GM21381 (cell line): ENCODE results near the gene CEP192.
"Not testable (repeated sequence)": the region's sequence is repeated elsewhere in the genome, so short reads cannot be mapped to it uniquely, and the experiment has no call there.

Source experiments
- ATAC-seq: cut with Tn5 transposase; IDR thresholded peaks from one replicate; pipeline ENCODE4 v1.9.1; 2021; ENCODE audit warnings: mild to moderate bottlenecking, moderate library complexity; ENCODE audit not compliant: unreplicated experiment

CEP192 gene

DNA sequence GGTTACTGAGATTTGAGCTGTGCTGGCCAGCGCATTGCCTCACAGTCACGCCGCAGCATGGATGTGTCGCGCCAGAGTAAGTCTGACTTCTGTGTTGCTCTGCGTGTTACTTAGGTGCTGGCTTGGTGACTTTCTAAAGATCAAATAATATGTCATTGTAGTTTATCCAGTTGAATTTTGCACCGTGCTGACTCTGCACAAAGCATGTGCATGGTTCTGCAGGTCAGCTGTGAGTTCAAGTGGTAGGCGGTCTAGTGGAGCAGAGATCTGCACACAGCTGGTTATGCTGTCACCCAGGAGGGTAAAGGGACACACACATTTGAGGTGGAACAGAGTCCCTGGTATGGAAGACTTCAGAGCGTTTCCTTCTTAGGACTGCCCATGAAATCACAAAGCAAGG is 105.1 kb downstream of the CEP192 start:
- no peak for ATAC-seq

DNA sequence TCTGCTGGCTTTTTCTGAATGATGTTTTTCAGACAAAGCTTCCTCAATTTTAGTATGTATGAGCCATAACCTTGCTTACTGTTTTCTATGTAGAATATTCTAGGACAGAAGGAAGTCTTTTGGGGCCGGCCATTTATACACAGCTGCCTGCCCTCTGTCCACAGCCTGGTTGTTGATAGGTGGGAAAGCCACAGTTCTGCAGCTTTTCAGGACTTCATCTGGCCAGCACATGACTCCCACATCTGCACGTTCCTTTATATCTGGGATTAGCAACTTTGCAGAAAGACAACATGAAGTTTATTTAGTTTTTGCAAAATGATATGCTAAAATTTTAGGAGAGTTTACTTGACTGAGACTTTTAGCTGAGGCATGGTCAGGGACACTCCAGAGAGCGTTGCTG is 105.6 kb downstream of the CEP192 start:
- ATAC-seq = no peak

- ATAC-seq = not testable (repeated sequence)
These were observed 106.9 kb downstream of the CEP192 start for GRCh38 chr18:13098104-13098503.

DNA sequence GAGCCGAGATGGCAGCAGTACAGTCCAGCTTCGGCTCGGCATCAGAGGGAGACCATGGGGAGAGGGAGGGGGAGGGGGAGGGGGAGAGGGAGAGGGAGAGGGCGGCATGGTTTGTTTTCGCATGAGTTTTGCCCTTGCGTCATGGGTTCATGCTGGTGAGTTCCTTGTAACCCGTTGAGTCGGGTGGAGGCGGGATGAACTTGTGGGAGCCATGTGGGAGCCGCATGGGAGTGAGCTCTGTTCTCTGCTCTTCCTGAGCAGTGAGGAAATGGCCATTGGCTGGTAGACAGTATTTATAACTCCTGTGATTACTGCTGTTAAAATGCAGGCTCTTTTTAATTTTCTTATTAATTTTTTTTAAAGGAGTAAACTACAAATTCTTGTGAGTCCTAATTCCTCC is 108.0 kb downstream of the CEP192 start:
- no peak for ATAC-seq

- no peak for ATAC-seq
These were observed 109.9 kb downstream of the CEP192 start for GRCh38 chr18:13100942-13101658.

DNA sequence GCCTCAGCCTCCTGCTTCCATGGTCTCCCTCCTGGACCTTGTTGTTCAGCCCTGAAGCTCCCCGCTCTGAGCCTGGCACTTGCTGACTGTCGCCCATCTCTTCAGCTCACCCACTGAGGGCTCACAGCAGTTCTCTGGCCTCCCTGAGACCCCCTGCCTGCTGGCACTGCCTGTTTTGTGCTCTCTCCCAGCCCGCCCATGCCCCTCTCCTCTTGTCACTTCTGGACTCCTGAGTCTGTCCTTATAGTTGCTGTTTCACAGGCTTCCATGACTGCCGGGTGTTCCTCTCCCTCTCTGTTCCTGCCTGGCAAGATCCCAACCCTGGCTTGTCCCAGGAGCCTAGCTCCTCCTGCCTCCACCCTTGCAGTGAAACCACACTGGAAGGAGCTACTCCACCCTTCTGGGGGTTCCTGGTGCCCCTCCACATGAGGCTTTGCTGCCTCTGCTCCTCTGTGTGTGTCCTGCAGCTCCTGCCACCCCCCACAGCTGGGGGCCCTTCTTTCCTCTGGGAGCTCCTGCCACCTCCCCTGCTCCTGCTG is 110.6 kb downstream of the CEP192 start:
- ATAC-seq = no peak

- no peak for ATAC-seq
These were observed 112.2 kb downstream of the CEP192 start for GRCh38 chr18:13103366-13103765.

DNA sequence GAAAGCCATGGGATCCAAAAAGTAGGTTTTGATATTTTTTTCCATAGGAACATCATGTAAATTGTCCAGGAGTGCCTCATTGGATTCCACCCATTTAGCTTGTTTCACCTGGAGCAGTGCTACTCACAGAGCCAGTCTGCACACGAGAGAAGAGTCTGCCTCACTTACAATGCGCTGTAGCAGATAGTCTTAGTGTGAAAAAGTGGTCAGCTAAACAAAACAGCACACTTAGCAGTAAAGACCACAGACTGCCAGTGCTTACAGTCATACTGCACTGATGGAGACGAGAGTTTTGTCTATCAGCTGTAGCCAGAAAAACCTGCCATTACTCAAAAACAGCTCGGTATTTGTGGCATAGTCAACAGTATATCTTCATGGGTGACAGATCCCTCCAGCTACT is 113.9 kb downstream of the CEP192 start:
- ATAC-seq = no peak

DNA sequence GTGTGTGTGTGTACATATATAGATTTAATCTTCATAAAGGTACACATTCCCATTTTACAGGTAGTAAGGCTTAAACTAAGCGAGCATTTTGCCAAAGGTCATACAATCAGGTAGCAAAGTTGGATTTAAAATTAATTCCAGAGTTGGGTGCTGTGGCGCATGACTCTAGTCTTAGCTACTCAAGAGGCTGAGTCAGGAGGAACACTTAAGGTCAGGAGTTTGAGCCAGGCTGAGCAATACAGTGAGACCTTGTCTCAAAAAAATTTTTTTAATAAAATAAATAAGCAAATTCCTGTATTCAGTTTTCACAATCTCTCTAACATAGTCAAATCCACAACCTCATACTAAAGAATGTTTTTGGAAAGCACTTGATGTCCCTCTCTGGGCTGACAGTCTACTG is 115.9 kb downstream of the CEP192 start:
- ATAC-seq = no peak

GRCh38 chr18:13108330-13108729 is 117.2 kb downstream of the CEP192 start:
- no peak for ATAC-seq

DNA sequence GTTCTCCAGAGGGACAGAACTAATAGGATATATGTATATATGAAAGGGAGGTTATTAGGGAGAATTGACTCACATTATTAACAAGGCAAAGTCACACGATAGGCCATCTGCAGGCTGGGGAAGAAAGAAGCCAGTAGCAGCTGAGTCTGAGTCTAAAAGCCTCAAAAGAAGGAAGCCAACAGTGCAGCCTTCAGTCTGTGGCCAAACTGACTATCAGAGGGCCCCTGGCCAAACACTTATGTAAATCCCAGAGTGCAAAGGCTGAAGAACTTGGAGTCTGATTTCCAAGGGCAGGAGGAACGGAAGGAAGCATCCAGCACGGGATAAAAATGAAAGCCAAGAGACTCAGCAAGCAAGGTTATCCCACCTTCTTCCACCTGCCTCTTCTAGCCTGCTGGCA is 119.4 kb downstream of the CEP192 start:
- no peak for ATAC-seq

DNA sequence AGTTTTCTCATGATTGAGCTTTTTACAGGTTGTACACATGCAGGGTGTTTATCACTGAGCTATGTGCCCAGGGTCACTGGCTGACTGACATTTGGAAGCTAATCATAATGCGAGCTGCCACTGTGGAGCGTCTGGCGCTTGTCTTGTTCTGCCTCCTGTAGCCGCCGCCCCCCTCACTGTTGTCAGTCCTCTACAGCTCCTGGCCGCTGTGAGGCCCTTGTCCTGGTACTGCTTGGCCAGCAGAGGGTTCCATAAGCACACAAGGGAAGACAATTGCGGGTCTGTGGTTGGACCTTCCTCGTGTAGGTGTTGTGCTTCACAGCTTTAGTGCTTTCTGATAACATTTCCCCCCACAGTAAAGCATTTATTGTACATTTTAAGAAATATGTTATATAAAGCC is 121.8 kb downstream of the CEP192 start:
- ATAC-seq = no peak

- no peak for ATAC-seq
These were observed 129.1 kb downstream of the CEP192 start for GRCh38 chr18:13120255-13120654.

DNA sequence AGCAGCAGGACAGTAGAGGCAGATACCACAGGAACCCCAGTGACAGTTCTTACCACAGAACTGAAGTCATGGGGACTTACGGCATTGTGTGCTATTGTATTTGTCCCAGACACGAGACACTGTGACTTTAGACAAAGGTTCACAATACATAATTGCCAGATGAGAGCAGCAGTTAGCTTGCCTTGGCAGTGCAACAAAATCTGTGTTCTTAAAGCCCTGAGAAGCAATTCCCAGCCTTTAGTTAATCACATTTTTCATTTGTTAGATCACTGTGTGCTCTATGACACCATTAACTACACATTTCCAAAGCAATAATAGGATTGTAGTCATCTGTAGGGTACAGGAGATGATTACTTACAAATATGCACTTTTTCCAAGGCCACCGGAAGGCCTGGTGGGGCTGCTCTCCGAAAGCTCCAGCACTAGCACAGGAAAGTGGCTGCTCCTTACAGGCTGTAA is 129.8 kb downstream of the CEP192 start:
- ATAC-seq = no peak

- no peak for ATAC-seq
These were observed 133.2 kb downstream of the CEP192 start for GRCh38 chr18:13124411-13124810.

- ATAC-seq = no peak
These were observed 134.0 kb downstream of the CEP192 start for GRCh38 chr18:13125191-13125590.

DNA sequence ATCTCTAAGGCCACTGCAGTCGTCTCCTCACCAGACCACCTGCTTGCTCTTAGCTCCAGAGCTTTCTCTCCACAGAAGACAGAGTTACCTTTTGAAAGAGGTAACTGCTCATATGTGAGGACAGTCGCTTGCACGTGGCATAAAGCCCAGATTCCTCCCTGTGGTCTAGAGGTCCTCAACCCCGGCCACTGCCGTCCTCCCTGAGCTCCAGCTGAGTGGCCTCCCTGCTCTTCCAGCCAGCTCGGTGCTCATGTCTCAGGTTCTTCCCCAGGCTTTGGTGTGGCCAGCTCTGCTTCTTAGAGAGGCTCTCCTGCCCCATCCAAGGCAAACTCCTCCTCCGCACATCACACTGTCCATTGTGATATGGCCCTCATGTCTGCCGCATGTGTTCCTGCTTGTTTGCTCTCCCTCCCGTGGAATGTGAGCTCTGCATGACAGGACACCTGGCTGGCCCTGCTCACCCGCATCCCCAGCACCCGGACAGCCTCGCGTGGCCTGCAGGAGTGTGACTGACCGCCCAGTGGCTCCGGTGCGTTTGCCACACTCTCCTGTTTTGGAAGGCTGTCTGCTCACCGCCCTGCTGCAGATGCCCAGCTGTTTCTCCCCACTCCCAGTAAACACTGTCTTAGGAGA is 135.9 kb downstream of the CEP192 start:
- ATAC-seq = no peak

DNA sequence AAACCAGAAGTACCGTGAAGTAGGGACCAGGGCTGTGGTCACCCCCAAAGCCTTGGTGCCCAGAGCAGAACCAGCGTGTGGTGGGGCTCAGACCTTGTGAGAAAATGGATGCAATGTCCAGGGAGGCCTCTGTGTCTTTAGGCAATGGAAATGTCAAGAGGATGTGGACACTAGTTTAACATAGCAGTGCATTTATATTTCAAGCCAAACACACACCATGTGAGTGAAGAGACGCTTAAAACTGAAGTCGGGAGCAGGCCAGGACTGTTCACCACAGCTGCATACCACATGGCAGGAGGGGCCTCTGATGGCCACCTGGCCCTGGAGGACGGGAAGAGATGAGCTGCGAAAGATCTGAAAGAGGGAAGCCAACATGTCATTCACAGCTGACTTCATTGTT is 140.1 kb downstream of the CEP192 start:
- ATAC-seq = no peak

DNA sequence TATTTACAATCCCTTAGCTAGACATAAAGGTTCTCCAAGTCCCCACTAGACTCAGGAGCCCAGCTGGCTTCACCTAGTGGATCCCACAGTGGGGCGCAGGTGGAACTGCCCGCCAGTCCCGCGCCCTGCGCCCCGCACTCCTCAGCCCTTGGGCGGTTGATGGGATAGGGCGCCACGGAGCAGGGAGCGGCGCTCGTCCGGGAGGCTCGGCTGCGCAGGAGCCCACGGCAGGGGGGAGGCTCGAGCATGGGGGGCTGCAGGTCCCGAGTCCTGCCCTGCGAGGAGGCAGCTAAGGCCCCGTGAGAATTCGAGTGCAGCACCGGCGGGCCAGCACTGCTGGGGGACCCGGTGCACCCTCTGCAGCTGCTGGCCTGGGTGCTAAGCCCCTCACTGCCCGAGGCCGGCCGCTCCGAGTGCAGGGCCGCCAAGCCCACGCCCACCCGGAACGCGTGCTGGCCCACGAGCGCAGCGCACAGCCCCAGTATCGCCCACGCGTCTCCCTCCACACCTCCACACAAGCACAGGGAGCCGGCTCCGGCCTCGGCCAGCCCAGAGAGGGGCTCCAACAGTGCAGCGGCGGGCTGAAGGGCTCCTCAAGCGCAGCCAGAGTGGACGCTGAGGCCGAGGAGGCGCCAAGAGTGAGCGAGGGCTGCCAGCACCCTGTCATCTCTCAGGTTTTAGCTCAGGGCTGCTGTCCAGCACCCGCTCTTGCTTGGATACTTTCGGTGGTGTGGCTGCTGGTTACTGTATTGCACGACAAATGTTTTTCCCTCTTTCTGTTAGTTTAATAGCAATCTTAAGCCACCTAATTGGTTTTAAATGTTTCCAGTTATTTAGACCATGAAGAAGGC is 143.6 kb downstream of the CEP192 start:
- ATAC-seq = no peak

DNA sequence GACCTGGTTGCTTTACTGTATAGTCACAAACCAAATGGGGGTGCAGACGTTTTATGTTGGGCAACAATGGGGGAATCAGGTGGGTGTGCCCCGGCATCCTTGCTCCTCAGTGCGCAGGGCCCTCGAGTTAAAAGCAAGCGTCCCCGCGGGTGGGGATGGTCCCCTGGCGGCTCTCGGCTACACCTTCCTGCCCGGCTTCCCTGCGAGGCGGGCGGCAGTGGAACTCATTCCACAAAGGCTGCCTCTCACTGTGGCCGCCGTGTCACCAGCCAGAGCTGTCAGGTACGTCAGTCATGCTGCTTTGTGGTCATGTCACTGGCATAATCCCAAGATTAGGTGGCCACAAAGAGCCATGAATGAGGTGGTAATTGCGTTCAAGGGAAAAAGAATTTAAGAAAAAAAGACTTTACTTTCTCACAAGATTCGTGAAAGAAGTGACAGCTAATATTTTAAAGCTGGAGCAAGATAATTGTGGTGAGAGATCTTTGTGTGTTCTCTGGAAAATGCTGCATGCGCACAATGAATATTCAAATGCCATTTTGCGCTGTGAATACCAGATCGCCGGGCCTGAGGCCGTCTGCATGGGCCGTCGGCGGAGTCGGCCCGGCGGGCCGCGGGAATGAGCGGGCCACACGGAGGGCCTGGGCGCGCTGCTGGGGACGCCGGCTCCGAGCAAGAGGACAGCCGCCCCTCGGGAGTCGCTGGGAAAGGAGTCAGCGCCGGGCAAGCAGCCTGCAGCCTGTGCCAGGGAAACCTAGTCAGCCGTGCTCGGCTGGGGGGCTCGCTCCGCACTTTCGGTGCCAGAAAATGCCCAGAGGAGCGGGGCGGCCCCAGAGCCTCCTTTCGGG is 145.1 kb downstream of the CEP192 start:
- peak; percentile 14 for ATAC-seq
